ENCODE measurements around the gene TTLL7. TPM values are rescaled to one million over a fixed set of nuclear protein-coding genes. Genes with fewer than 3 reads are reported as not detected.

The TTLL7 gene
- total and polyA plus RNA-seq, 9 of the 15 experiments (the other 6 are each of a cell fraction or from before 2014, with no cell fraction given) = 0.63 to 2.6 (median 1.7) TPM

GRCh38 chr1:83910461-83910860, 88.5 kb downstream of the TTLL7 start (continued):
- TF ChIP-seq MNT (conservative IDR thresholded peaks at IDR 0.05) (no peak), SIN3A (IDR thresholded peaks at IDR 0.05; ENCODE audit: borderline replicate concordance in 2 of 2, control insufficient read depth in 1 of 2, low read depth in 2 of 2, low read length in 2 of 2) (no peak), TAF1 (IDR thresholded peaks at IDR 0.05; ENCODE audit: control insufficient read depth, extremely low read depth, insufficient read depth, low read length, severe bottlenecking) (no peak), ZNF609 (CRISPR knock-in tag; IDR thresholded peaks at IDR 0.05; ENCODE audit: borderline replicate concordance) (no peak), CHD1 (IDR thresholded peaks at IDR 0.05; ENCODE audit: low read length) (no peak), GTF2F1 (IDR thresholded peaks at IDR 0.05; ENCODE audit: low read depth, low read length) (no peak)
